Neural progenitor cell (in vitro differentiated cells): ENCODE results near the gene SIL1. TPM values are rescaled to one million over a fixed set of nuclear protein-coding genes. Genes with fewer than 3 reads are reported as not detected.
"Not testable (repeated sequence)": the region's sequence is repeated elsewhere in the genome, so short reads cannot be mapped to it uniquely, and the experiment has no call there.

Source experiments
- DNase-seq: peaks from one replicate; pipeline ENCODE4 v3.0.0-alpha.2; 2016; ENCODE audit warnings: low spot score
- H2AFZ ChIP-seq: fragments of 200-600 bp; sonication (generic); replicated peaks from 2 replicates; pipeline ENCODE4 v1.6.1; 2016; ENCODE audit warnings: antibody characterized with exemption
- H3F3A ChIP-seq: fragments of 200-600 bp; sonication (generic); 2 replicates; pipeline ENCODE4 v1.6.1; 2016; ENCODE audit warnings: antibody characterized with exemption, low read depth
- H3K27ac ChIP-seq: fragments of 200-600 bp; sonication (generic); 2 replicates; pipeline ENCODE4 v1.5.1; 2016; ENCODE audit warnings: mild to moderate bottlenecking
- H3K27me3 ChIP-seq: fragments of 200-600 bp; sonication (generic); 2 replicates; pipeline ENCODE4 v1.6.1; 2016; ENCODE audit warnings: mild to moderate bottlenecking, moderate library complexity
- H3K36me3 ChIP-seq: fragments of 200-600 bp; sonication (generic); 2 replicates; pipeline ENCODE4 v1.5.1; 2016
- H3K4me1 ChIP-seq: fragments of 200-600 bp; sonication (generic); 2 replicates; pipeline ENCODE4 v1.6.1; 2016; ENCODE audit warnings: mixed run types
- H3K4me2 ChIP-seq: fragments of 200-600 bp; sonication (generic); 2 replicates; pipeline ENCODE4 v1.6.1; 2016
- H3K4me3 ChIP-seq: fragments of 200-600 bp; sonication (generic); 2 replicates; pipeline ENCODE4 v1.5.1; 2016
- H3K79me2 ChIP-seq: fragments of 200-600 bp; sonication (generic); 2 replicates; pipeline ENCODE4 v1.6.1; 2016; ENCODE audit warnings: low read depth
- H3K9ac ChIP-seq: fragments of 200-600 bp; sonication (generic); 2 replicates; pipeline ENCODE4 v1.6.1; 2016
- H3K9me3 ChIP-seq: fragments of 200-600 bp; sonication (generic); 2 replicates; pipeline ENCODE4 v1.5.1; 2016; ENCODE audit warnings: low read depth
- H4K20me1 ChIP-seq: fragments of 200-600 bp; sonication (generic); 2 replicates; pipeline ENCODE4 v1.6.1; 2016; ENCODE audit warnings: low read depth
- H3K27ac Mint-ChIP-seq: 3 replicates; pipeline ENCODE4 v1.8.0; 2021; ENCODE audit warnings: mixed read lengths
- H3K27me3 Mint-ChIP-seq: 2 replicates; pipeline ENCODE4 v1.8.0; 2022; ENCODE audit warnings: low read depth, mild to moderate bottlenecking, inconsistent platforms, moderate library complexity, mixed read lengths; ENCODE audit not compliant: insufficient read depth
- H3K36me3 Mint-ChIP-seq: 3 replicates; pipeline ENCODE4 v1.8.0; 2021; ENCODE audit warnings: mixed read lengths
- H3K4me1 Mint-ChIP-seq: 3 replicates; pipeline ENCODE4 v1.8.0; 2021; ENCODE audit warnings: mixed read lengths
- H3K4me3 Mint-ChIP-seq: 3 replicates; pipeline ENCODE4 v1.8.0; 2021; ENCODE audit warnings: mild to moderate bottlenecking, moderate library complexity, mixed read lengths
- H3K9me3 Mint-ChIP-seq: 3 replicates; pipeline ENCODE4 v1.8.0; 2020; ENCODE audit warnings: mixed read lengths
- CTCF ChIP-seq: fragments of 200-600 bp; sonication (generic); IDR thresholded peaks from 2 replicates; pipeline ENCODE4 v1.5.1; 2017; ENCODE audit warnings: antibody characterized with exemption, mild to moderate bottlenecking
- EZH2 ChIP-seq: fragments of 200-600 bp; sonication (generic); IDR thresholded peaks from 2 replicates; pipeline ENCODE4 v1.6.1; 2017; ENCODE audit warnings: antibody characterized with exemption, mild to moderate bottlenecking, moderate library complexity
- EZH2phosphoT487 ChIP-seq: fragments of 200-600 bp; sonication (generic); IDR thresholded peaks from 2 replicates; pipeline ENCODE4 v1.6.1; 2017; ENCODE audit warnings: antibody characterized with exemption
- total RNA-seq: library from RNA; depleted of rRNA; stranded (reverse); fragments of >200 nt; gene quantifications from 2 replicates; pipeline ENCODE4 v1.2.3, GENCODE V29; 2015; ENCODE audit warnings: low replicate concordance

SIL1 gene
- total RNA-seq, 1 donor from 2014 or later, result 5.5 TPM

DNA sequence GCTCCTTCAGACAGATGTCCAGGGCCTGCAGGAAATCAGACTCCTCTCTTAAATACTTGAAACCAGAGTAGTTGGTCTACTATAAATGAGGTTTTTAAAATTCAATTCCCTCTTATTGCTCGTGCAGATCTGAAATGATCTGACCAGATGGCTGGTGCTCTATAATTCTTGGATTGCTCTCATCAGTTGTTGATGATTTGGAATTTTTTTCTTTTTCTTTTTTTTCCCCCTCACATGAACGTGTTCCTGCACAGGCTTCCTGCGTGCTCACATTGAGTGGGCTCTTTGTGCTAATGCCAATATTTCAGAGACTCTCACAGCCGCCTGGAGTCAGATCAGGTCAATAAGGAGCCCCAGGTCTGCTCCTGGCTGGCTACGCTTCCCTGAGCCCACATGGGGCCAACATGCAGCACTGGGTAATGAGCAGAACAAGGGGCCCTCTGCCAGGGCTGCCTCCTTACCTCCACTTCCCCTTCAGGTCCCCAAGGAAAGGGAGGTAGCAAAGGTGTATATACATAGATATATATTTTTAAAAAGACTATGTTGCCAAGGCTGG, 82.0 kb downstream of the SIL1 start:
- H2AFZ ChIP-seq, result no peak overlapping the region
- H3K4me3 Mint-ChIP-seq, result no peak overlapping the region
- no peak overlapping the region for H3K4me3 ChIP-seq
- H3K4me1 Mint-ChIP-seq, result peaks cover 5% of the 10 kb centered on the region
- no peak for TF ChIP-seq EZH2phosphoT487
- TF ChIP-seq CTCF, result no peak
- no peak for TF ChIP-seq EZH2
- H3K36me3 Mint-ChIP-seq, result peaks cover 10% of the 10 kb centered on the region
- DNase-seq, result no peak
- peaks cover 9% of the 10 kb centered on the region for H3K27me3 Mint-ChIP-seq
- H3K27ac Mint-ChIP-seq, result no peak overlapping the region
- no peak overlapping the region for H3K4me2 ChIP-seq
- H3K79me2 ChIP-seq, result no peaks in the 10 kb centered on the region
- H3K27me3 ChIP-seq, result no peaks in the 10 kb centered on the region
- peaks cover 8% of the 10 kb centered on the region for H3K9me3 Mint-ChIP-seq
- H3K9me3 ChIP-seq, result no peaks in the 10 kb centered on the region
- no peak overlapping the region for H3K9ac ChIP-seq
- H3K4me1 ChIP-seq, result no peaks in the 10 kb centered on the region
- no peak overlapping the region for H3K27ac ChIP-seq
- H4K20me1 ChIP-seq, result no peaks in the 10 kb centered on the region
- H3K36me3 ChIP-seq, result no peaks in the 10 kb centered on the region
- H3F3A ChIP-seq, result no peaks in the 10 kb centered on the region

DNA sequence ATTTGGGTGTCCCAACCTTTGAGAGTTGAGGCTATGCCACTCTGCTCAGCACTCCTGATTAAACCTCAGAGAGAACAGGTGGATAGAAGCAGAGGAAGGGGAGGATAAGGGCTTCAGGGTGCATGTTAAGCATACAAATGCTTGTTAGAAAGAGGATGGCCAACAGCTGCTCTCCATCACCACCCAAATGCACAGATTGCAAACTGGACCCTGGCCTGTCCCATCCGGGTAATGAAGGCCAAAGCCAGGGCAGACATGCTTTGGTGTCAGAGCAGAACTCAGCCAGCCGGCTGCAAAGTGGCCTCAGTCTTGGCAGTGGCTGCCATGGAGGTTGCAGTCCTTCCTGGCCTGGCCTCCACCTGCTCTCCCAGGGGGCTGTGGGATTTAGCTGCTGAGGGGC, 84.3 kb downstream of the SIL1 start:
- Mint-ChIP-seq H3K4me3 (no peak overlapping the region), H3K9me3 (peaks cover 8% of the 10 kb centered on the region), H3K27ac (no peak overlapping the region), H3K27me3 (peaks cover 9% of the 10 kb centered on the region), H3K36me3 (peaks cover 11% of the 10 kb centered on the region), H3K4me1 (peaks cover 12% of the 10 kb centered on the region)
- Histone ChIP-seq H2AFZ (no peak overlapping the region), H3F3A (no peaks in the 10 kb centered on the region), H3K27ac (no peak overlapping the region), H4K20me1 (no peaks in the 10 kb centered on the region), H3K36me3 (no peaks in the 10 kb centered on the region), H3K4me1 (peaks cover 5% of the 10 kb centered on the region), H3K9ac (no peak overlapping the region), H3K9me3 (no peaks in the 10 kb centered on the region), H3K27me3 (no peaks in the 10 kb centered on the region), H3K4me3 (no peak overlapping the region), H3K79me2 (no peaks in the 10 kb centered on the region), H3K4me2 (no peak overlapping the region)
- TF ChIP-seq EZH2phosphoT487 (no peak), CTCF (no peak), EZH2 (no peak)
- DNase-seq, result no peak

GRCh38 chr5:139112362-139112761, 85.8 kb downstream of the SIL1 start:
- not testable (repeated sequence) for H3K4me2 ChIP-seq

DNA sequence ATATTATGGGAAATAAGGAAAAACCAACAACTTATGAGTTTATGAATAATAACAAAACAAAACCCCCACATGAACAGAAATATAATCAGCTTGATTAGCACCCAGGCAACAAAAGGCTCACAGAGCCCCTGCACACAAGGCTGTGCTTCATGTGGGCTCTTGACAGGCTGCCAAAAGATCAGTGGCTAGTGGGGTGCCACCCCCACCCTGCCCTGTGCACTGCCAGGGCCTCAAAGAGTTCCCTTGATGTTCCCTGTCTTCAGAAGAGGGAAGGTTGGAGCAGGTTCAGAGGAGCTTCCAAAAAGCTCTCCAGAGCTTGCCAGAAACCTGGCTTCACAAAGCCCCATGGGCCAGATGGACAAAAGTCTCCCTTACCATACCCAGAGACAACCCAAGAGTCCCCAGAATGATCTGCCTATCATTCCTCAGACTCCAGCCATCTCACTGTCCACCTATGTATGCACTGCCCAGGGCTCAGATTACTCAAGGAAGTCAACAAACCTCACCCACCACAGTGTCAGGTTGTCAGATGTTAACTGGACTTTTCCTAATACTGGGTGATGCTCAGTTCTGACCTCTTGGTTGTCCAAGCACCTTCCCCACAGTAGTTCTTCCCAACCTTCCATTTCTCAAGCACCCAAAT, 87.5 kb downstream of the SIL1 start:
- no peak overlapping the region for H3K4me2 ChIP-seq
- H3K4me1 ChIP-seq, result peaks cover 25% of the 10 kb centered on the region
- Mint-ChIP-seq H3K36me3 (peaks cover 11% of the 10 kb centered on the region), H3K9me3 (peaks cover 8% of the 10 kb centered on the region), H3K4me3 (no peak overlapping the region), H3K27me3 (peaks cover 9% of the 10 kb centered on the region), H3K4me1 (peaks cover 38% of the 10 kb centered on the region), H3K27ac (no peak overlapping the region)
- no peaks in the 10 kb centered on the region for H3K36me3 ChIP-seq
- H3K79me2 ChIP-seq, result no peaks in the 10 kb centered on the region
- no peak overlapping the region for H2AFZ ChIP-seq
- peaks cover 4% of the 10 kb centered on the region for H3F3A ChIP-seq
- no peak overlapping the region for H3K4me3 ChIP-seq
- H4K20me1 ChIP-seq, result no peaks in the 10 kb centered on the region
- no peaks in the 10 kb centered on the region for H3K27me3 ChIP-seq
- H3K9ac ChIP-seq, result no peak overlapping the region
- DNase-seq, result no peak
- no peaks in the 10 kb centered on the region for H3K9me3 ChIP-seq
- TF ChIP-seq CTCF, result no peak
- no peak for TF ChIP-seq EZH2phosphoT487
- TF ChIP-seq EZH2, result no peak
- no peak overlapping the region for H3K27ac ChIP-seq

More at GRCh38 chr5:139112362-139112761, 85.8 kb downstream of the SIL1 start:
- not testable (repeated sequence) for H3K9me3 ChIP-seq, H3K79me2 ChIP-seq, H3F3A ChIP-seq, DNase-seq, H3K4me3 ChIP-seq, H3K27ac Mint-ChIP-seq, H3K27ac ChIP-seq, H3K27me3 ChIP-seq, H3K9ac ChIP-seq, H3K27me3 Mint-ChIP-seq, H3K36me3 ChIP-seq, H2AFZ ChIP-seq, H3K4me3 Mint-ChIP-seq, H3K9me3 Mint-ChIP-seq, H4K20me1 ChIP-seq
- H3K4me1 Mint-ChIP-seq, result peaks cover 26% of the 10 kb centered on the region
- peaks cover 18% of the 10 kb centered on the region for H3K4me1 ChIP-seq
- peaks cover 11% of the 10 kb centered on the region for H3K36me3 Mint-ChIP-seq
